K562 (cell line): ENCODE measurements around the gene KLRC3. TPM values are rescaled to one million over a fixed set of nuclear protein-coding genes. Genes with fewer than 3 reads are reported as not detected.

Source experiments
- CREB3L1 ChIP-seq: fragments of 450-650 bp; IDR thresholded peaks from 2 replicates; pipeline ENCODE4 v1.6.1; 2014; ENCODE audit warnings: low read depth, mild to moderate bottlenecking, moderate library complexity, borderline replicate concordance
- DEAF1 ChIP-seq: fragments of 450-650 bp; formaldehyde crosslinking; IDR thresholded peaks from 2 replicates; pipeline ENCODE4 v1.4.0; 2020; ENCODE audit warnings: mild to moderate bottlenecking, moderate library complexity
- HNRNPLL ChIP-seq: fragments of 200-400 bp; formaldehyde crosslinking; IDR thresholded peaks from 2 replicates; pipeline ENCODE4 v1.6.1; 2017; ENCODE audit warnings: low read length, low read depth, mild to moderate bottlenecking; ENCODE audit not compliant: poor library complexity, severe bottlenecking
- PTRF ChIP-seq: fragments of 450-650 bp; IDR thresholded peaks from 2 replicates; pipeline ENCODE4 v1.6.1; 2016; ENCODE audit warnings: mild to moderate bottlenecking, missing genetic modification characterization, missing compliant biosample characterization
- ZNF395 ChIP-seq: fragments of 200-800 bp; sonication (Bioruptor generic); IDR thresholded peaks from 2 replicates; pipeline ENCODE4 v1.6.1; 2017; ENCODE audit warnings: missing genetic modification characterization, missing compliant biosample characterization
- ZNF766 ChIP-seq: fragments of 200-800 bp; sonication (Bioruptor generic); conservative IDR thresholded peaks from 2 replicates; pipeline ENCODE4 v1.6.1; 2016; ENCODE audit warnings: missing genetic modification characterization, missing compliant biosample characterization
- polyA plus RNA-seq, 8 experiments: library from polyadenylated mRNA; depleted of rRNA in 4 of 8; stranded (reverse) in 5 of 8; unstranded in 3 of 8; fragments of >200 nt; fragmentation: Nextera tagmentation in 2 of 8; fragmentation: Illumina TruSeq in 1 of 8; extraction: Ambion mirVana in 2 of 8; extraction: Trizol in 1 of 8; gene quantifications; 2 replicates each; pipeline versions ENCODE4 v1.2.1 to v1.2.3, GENCODE V29; 2011 to 2014; ENCODE audit warnings: inconsistent platforms in 1 of 8, missing spikeins in 1 of 8
- total RNA-seq, 7 experiments: library from RNA; depleted of rRNA in 6 of 7; stranded (reverse); fragments of >200 nt in 6 of 7; fragmentation: Illumina TruSeq in 2 of 7; extraction: Trizol in 2 of 7; gene quantifications; 2 replicates each; pipeline versions ENCODE4 v1.2.1 to v1.2.3, GENCODE V29; 2011 to 2021; ENCODE audit warnings: low replicate concordance in 1 of 7
- TF ChIP-seq, protein P1 (sequence below), 2 experiments: fragments of 450-650 bp; conservative IDR thresholded peaks; 2 replicates each; pipeline ENCODE4 v1.6.1; 2017; ENCODE audit warnings: mild to moderate bottlenecking in 2 of 2, moderate library complexity in 2 of 2

KLRC3 gene
- total and polyA plus RNA-seq, 9 of the 15 experiments (the other 6 are each of a cell fraction or from before 2014, with no cell fraction given), result 0.09 to 0.32 (median 0.18) TPM; not detected in 5

DNA sequence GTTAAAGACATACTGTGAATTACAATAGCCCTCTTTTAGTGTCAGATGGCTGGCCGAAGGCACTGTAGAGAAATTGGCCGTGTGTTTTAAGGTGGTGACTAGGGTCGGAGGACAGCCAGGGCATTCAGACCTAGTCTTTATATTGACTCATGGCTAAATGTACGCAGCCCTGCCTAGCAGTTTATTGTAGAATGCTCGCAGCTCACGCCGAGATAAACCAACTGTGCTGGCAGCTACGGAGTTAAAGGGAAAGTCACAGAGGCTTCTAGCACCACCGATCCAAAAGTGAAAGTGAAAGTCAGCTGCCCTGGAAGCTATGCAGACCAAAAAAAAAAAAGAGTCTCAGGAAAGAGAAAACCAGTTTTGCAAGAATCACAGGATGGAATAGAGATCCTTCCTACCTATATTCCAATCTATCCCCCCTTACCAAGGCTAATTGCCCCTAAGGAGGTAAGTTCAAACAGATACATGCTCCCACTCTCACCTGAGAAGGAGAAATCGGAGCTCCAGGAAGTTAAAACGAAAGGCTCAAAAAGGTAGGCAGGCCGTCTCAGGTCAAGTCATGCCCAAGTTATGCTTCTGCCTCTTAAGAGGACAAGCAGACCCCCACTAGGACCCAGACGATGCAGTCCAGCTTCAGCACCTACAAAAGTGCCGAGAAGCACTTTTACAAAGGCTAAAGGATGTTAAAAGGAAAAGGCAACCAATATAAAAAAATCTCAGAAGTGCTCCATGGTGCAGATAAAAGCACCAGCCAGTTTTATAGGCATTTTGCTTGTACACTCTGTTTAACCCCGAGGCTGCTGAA lies 55.4 kb downstream of the KLRC3 start (continued):
- TF ChIP-seq CREB3L1 (0 out of 2 replicates have a peak, but pooled peaks have one; percentile 2), ZNF766 (CRISPR knock-in tag) (peak; percentile 15), ZNF395 (CRISPR knock-in tag) (no peak; the same call in none of the 2 replicates), HNRNPLL (peak; percentile 25), PTRF (tag) (no peak), DEAF1 (CRISPR knock-in tag) (no peak)
- TF ChIP-seq, protein P1, sequence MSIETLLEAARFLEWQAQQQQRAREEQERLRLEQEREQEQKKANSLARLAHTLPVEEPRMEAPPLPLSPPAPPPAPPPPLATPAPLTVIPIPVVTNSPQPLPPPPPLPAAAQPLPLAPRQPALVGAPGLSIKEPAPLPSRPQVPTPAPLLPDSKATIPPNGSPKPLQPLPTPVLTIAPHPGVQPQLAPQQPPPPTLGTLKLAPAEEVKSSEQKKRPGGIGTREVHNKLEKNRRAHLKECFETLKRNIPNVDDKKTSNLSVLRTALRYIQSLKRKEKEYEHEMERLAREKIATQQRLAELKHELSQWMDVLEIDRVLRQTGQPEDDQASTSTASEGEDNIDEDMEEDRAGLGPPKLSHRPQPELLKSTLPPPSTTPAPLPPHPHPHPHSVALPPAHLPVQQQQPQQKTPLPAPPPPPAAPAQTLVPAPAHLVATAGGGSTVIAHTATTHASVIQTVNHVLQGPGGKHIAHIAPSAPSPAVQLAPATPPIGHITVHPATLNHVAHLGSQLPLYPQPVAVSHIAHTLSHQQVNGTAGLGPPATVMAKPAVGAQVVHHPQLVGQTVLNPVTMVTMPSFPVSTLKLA (conservative IDR thresholded peaks at IDR 0.05), result peak in 1 of 2 experiments; percentile 37; a peak in 1 of 4 replicates
- TF ChIP-seq, all 486 proteins: peak for 16
